HK-2 (cell line): ENCODE results near the gene AZI2.

Experiments
- DNase-seq: peaks from one replicate; pipeline ENCODE4 v3.0.0-alpha.2; 2018; ENCODE audit not compliant: unreplicated experiment

The AZI2 gene, protein sequence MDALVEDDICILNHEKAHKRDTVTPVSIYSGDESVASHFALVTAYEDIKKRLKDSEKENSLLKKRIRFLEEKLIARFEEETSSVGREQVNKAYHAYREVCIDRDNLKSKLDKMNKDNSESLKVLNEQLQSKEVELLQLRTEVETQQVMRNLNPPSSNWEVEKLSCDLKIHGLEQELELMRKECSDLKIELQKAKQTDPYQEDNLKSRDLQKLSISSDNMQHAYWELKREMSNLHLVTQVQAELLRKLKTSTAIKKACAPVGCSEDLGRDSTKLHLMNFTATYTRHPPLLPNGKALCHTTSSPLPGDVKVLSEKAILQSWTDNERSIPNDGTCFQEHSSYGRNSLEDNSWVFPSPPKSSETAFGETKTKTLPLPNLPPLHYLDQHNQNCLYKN

GRCh38 chr3:28348629-28349468 lies at the start of gene AZI2, which contains the start of gene ZCWPW2:
TSS of gene AZI2 (minus strand) at chr3:28348824. CDS start at chr3:28340617, 8,207 bp downstream.
TSS of gene ZCWPW2 (plus strand) at chr3:28348721. CDS start at chr3:28413069, 64,348 bp downstream.
- peak; percentile 93 for DNase-seq

GRCh38 chr3:28388978-28389377 lies 40.4 kb upstream of the AZI2 start:
- no peak for DNase-seq

GRCh38 chr3:28386049-28386448 lies 37.4 kb upstream of the AZI2 start:
- no peak for DNase-seq

- no peak for DNase-seq
Measured at GRCh38 chr3:28376424-28376823, 27.8 kb upstream of the AZI2 start.

- no peak for DNase-seq
Measured at GRCh38 chr3:28349469-28350000, 911 bp upstream of the AZI2 start.

DNA sequence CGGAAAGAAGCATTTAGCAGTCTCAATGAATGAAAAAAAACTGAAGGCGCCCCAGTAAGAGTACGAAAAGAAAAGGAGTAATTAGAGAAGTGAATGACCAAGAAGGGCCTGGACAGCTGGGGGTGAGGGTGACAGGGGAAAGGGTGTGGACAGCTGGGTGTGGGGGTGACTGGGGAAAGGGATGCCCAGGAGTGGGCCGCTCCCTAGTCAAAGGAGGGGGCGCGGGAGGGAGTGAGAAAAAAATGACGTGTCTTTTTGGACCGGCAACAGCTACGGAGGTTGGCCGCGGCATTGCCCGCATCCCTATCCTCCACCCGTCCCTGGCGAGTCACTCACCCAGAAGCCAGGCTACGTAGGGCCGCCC lies 377 bp downstream of the AZI2 start:
- DNase-seq = no peak

- no peak for DNase-seq
Measured at GRCh38 chr3:28347374-28348264, 1.0 kb downstream of the AZI2 start.

DNA sequence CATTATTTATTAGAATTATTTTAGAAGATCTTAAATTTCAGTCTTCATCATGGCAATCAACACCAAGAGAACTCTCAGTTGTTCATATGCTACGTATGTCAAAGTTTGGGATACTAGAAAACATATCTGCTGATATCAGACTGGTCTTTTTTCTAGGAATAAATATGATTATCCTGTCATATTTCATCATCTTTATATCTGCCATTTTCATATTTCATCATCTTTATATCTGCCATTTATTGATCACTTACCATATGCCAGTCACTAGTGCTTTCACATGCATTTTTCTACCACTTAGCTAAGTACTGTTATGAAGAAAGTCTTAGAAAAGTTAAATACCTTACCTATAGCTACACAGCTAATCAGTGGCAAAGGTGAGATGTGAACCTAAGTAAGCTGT lies 2.9 kb downstream of the AZI2 start:
- no peak for DNase-seq

- DNase-seq = no peak
Measured at GRCh38 chr3:28343144-28343543, 5.5 kb downstream of the AZI2 start.

GRCh38 chr3:28337230-28337629 lies 11.4 kb downstream of the AZI2 start:
- no peak for DNase-seq

GRCh38 chr3:28335246-28335645 lies 13.4 kb downstream of the AZI2 start:
- no peak for DNase-seq

- DNase-seq = no peak
Measured at GRCh38 chr3:28334552-28334951, 14.1 kb downstream of the AZI2 start.

DNA sequence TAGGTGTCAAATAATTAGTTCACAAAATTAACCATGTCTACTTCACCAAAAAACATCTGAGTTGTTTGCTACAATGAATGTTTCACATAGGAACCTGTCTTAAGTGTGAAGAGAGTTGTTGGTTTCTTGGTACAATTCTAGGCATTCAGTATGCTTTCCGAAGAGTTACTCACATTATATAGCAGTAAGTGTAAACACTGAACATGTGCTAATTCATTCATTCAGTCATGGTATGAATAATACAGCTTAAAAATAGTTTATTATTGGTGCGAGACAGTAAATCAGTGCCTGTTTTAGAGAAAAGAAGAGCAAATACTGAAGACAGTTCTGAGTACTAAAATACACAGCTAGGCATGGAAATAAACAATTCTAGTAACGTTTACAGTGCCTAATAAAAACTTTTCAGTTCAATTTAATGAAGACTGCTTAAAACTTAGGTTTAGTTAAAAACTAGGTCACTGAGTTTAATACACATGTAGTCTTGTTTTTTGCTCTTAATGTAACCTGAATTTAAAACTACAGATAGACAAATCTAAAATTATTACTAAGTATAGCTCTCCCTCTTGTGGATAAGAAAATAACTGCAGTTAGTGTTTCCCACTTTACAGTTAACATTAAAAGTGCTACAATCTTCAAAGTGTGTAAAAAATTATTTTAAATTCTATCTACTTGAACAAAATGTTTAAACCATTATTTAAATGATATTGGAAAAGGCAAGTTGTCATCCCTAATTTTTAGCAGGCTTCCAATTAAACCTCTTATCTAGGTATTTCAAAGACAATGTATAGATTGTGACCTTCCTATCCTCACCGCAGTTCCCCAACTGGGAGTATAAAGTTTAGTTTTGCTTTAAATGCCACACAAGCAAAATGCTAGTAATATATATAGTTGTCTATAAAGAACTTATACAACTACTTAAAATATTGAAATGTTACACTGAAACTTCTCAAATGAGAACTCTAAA lies 20.2 kb downstream of the AZI2 start:
- DNase-seq = no peak

DNA sequence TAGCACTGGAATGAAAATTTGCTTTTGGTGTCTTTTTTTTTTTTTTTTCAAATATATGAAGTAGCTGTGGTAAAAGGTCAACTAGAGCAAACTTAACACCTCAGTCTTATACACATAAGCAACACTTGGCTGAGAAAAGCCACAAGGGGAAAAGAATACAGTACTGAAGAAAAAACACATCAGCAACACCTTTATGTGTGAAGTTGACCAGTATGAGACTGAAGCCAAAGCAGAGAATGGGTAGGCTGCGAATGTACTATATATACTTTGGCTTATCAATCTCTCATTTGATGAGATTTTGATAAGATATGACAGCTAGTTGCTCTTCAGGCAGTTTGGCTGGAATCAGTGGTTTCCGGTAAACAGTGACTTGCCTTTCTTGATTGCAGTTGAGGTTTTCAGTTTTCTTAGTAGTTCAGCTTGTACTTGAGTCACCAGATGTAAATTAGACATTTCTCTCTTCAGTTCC lies 22.1 kb downstream of the AZI2 start:
- no peak for DNase-seq

GRCh38 chr3:28322464-28322863 lies 26.2 kb downstream of the AZI2 start:
- no peak for DNase-seq

DNA sequence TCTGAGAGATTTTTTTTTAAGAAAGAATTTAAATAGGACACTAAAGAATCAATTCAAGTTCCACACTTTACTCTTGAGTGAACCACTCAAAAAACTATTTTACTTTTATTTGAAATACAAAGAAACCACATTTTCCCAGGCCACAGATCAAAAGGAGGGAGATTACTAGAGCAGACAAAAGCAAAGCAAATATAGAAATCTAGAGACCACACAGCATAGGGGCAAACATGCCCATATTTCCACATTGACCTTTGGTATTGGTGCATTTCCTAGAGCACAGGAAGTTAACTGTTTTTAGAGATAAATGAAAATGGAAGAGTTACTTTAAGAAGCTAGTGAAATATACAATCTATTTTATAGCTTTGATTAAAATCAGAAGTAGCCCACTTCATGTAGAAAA lies 27.6 kb downstream of the AZI2 start:
- no peak for DNase-seq

- DNase-seq = no peak
Measured at GRCh38 chr3:28317438-28318022, 31.1 kb downstream of the AZI2 start.

DNA sequence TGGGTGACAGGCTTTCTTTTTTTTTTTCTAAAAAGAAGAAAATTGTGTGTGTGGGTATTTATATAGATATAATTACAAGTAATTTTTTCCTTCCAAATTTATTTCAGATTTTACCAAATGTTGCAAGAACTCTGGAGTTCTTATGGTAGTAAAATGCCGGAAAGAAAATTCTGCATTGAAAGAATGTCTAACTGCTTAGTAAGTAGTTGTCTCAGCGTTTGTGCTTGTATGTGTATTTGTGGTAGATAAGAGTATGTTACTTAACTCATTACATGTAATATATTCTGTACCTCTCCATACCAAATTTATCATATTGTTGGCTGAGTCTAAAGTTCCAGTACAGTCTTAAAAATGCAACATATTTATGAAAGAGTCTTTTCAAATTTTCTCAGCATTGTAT lies 32.4 kb downstream of the AZI2 start:
- no peak for DNase-seq

GRCh38 chr3:28315711-28316110 lies 32.9 kb downstream of the AZI2 start:
- no peak for DNase-seq

DNA sequence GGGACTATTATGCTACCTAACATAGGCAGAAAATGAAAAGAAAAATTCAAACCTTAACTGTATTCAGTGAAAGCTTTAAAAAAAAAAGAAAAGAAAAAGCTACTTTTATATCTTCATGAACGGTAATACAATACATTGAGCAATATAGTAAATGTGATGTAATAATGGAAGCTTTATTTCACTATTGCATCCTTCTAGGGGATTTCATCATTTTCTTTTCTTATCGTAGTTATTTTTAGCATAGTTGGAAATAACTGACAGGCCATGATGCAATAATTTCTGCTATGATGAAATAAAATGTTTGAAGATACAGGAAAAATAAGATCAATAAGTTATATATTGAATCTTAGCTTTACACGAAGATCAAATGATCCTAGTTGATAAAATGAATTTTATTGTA lies 40.4 kb downstream of the AZI2 start:
- DNase-seq = no peak
